ENCODE measurements around the gene RPL3. TPM values are rescaled to one million over a fixed set of nuclear protein-coding genes. Genes with fewer than 3 reads are reported as not detected.
A peak's percentile ranks its signal among the peaks of the same experiment; 100 is the strongest.
"Not testable (repeated sequence)": the region's sequence is repeated elsewhere in the genome, so short reads cannot be mapped to it uniquely, and the experiment has no call there.

The RPL3 gene
- total RNA-seq, 4 donors from 2014 or later = 2,019 to 2,284 (median 2,183) TPM

GRCh38 chr22:39341179-39341578, 21.8 kb upstream of the RPL3 start:
- Histone ChIP-seq H3K27me3 (no peaks in the 10 kb centered on the region), H3K9me3 (no peaks in the 10 kb centered on the region), H3K36me3 (no peaks in the 10 kb centered on the region), H3K27ac (replicated peaks in 1 of 4) (no peak overlapping the region), H3K4me1 (peaks cover 0 to 6% (median 5%) of the 10 kb centered on the region in 4 donors), H3K4me3 (no peak overlapping the region)
- 90% methylated on average over 3 of the region's 3 CpGs for WGBS
- TF ChIP-seq POLR2A (IDR thresholded peaks at IDR 0.05; ENCODE audit: low read depth) (no peak), POLR2AphosphoS5 (IDR thresholded peaks at IDR 0.05) (no peak), CTCF (IDR thresholded peaks at IDR 0.05) (no peak), EP300 (IDR thresholded peaks at IDR 0.05) (no peak)
- no peak for DNase-seq (ENCODE audit: extremely low spot score)
- intact Hi-C loops (cut with DNase I) = loop anchor here (10.0 kb wide), 1 partner anchor 184 kb away; the partner anchor contains the start of gene ATF4

DNA sequence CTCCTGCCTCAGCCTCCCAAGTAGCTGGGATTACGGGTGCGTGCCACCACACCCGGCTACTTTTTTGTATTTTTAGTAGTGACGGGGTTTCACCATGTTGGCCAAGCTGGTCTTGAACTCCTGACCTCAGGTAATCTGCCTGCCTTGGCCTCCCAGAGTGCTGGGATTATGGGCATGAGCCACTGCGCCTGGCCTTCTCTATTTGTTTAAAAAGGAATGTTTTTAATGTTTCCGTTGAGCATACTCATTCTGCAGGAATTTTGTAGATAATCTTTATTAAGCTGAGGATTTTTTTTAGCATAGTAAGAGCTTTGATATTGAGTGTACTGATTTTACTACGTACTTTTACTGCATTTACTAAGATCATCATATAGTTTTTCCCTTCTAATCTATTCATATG, 20.4 kb upstream of the RPL3 start:
- not testable (repeated sequence) for H3K27ac ChIP-seq (replicated peaks in 1 of 4); H3K4me1 ChIP-seq; H3K36me3 ChIP-seq; DNase-seq (ENCODE audit: extremely low spot score); H3K4me3 ChIP-seq; H3K27me3 ChIP-seq; H3K9me3 ChIP-seq
- 83% methylated on average over 7 of the region's 7 CpGs for WGBS
- intact Hi-C loops (cut with DNase I) = loop anchor here (10.0 kb wide), 1 partner anchor 185 kb away; the partner anchor contains the start of gene ATF4

- WGBS = 91% methylated on average over 5 of the region's 5 CpGs
- no peaks in the 10 kb centered on the region for H3K9me3 ChIP-seq
- TF ChIP-seq EP300 (IDR thresholded peaks at IDR 0.05) (no peak), POLR2AphosphoS5 (IDR thresholded peaks at IDR 0.05) (no peak), POLR2A (IDR thresholded peaks at IDR 0.05; ENCODE audit: low read depth) (no peak), CTCF (IDR thresholded peaks at IDR 0.05) (no peak)
- H3K4me1 ChIP-seq = no peaks in the 10 kb centered on the region
- H3K27ac ChIP-seq (replicated peaks in 1 of 4) = no peak overlapping the region
- intact Hi-C loops (cut with DNase I) = no loop called here
- DNase-seq (ENCODE audit: extremely low spot score) = no peak
- H3K27me3 ChIP-seq = no peaks in the 10 kb centered on the region
- H3K36me3 ChIP-seq = no peaks in the 10 kb centered on the region
- H3K4me3 ChIP-seq = no peak overlapping the region
Measured at GRCh38 chr22:39336411-39336810, 17.0 kb upstream of the RPL3 start.

- no peak overlapping the region for H3K4me3 ChIP-seq
- no peaks in the 10 kb centered on the region for H3K4me1 ChIP-seq
- H3K36me3 ChIP-seq = no peaks in the 10 kb centered on the region
- peak overlapping the region in 1 of 4 donors; percentile 3 for H3K27ac ChIP-seq (replicated peaks in 1 of 4)
- no peak for DNase-seq (ENCODE audit: extremely low spot score)
- 66% methylated on average over 5 of the region's 5 CpGs for WGBS
- H3K9me3 ChIP-seq = no peaks in the 10 kb centered on the region
- intact Hi-C loops (cut with DNase I) = no loop called here
- H3K27me3 ChIP-seq = no peaks in the 10 kb centered on the region
- no peak for TF ChIP-seq POLR2A (IDR thresholded peaks at IDR 0.05; ENCODE audit: low read depth)
Measured at GRCh38 chr22:39332441-39333064, 13.1 kb upstream of the RPL3 start.

DNA sequence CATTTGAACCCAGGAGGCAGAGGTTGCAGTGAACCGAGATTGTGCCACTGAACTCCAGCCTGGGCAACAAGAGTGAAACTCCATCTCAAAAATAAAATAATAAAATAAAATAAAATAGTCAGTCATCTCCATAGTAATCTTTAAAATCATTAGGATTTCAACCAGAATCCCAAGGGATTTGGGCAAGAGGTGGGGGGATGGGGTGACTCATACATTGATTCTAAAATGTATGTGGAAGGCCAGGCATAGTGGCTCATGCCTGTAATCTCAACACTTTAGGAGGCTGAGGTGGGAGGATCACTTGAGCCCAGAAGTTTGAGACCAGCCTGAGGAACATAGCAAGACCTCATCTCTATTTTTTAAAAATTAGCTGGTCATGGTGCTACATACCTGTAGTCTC, 11.1 kb upstream of the RPL3 start:
- H3K4me3 ChIP-seq; H3K27ac ChIP-seq (replicated peaks in 1 of 4); intact Hi-C loops (cut with DNase I); H3K4me1 ChIP-seq; H3K9me3 ChIP-seq; DNase-seq (ENCODE audit: extremely low spot score); H3K27me3 ChIP-seq; H3K36me3 ChIP-seq: not testable (repeated sequence)
- 100% methylated on average over 1 of the region's 1 CpG for WGBS

- DNase-seq (ENCODE audit: extremely low spot score) = no peak
- Histone ChIP-seq H3K27ac (replicated peaks in 1 of 4) (no peak overlapping the region), H3K4me1 (no peaks in the 10 kb centered on the region), H3K9me3 (no peaks in the 10 kb centered on the region), H3K4me3 (no peak overlapping the region), H3K36me3 (no peaks in the 10 kb centered on the region), H3K27me3 (no peaks in the 10 kb centered on the region)
- 92% methylated on average over 4 of the region's 18 CpGs for WGBS
- TF ChIP-seq CTCF (IDR thresholded peaks at IDR 0.05) (no peak), POLR2A (IDR thresholded peaks at IDR 0.05; ENCODE audit: low read depth) (no peak), POLR2AphosphoS5 (IDR thresholded peaks at IDR 0.05) (no peak), EP300 (IDR thresholded peaks at IDR 0.05) (no peak)
- intact Hi-C loops (cut with DNase I) = no loop called here
Measured at GRCh38 chr22:39327995-39328754, 8.8 kb upstream of the RPL3 start.

All from esophagus muscularis mucosa (tissue), 4 donors.